AG04450 (cell line): ENCODE data around the gene PLEKHG3. TPM values are rescaled to one million over a fixed set of nuclear protein-coding genes. Genes with fewer than 3 reads are reported as not detected.

Experiments
- CTCF ChIA-PET: fragments of 300-600, 350-600 bp; formaldehyde crosslinking; extraction: SDS; loops from one replicate; lab custom pipeline; 2022; ENCODE audit warnings: antibody characterized with exemption, inconsistent platforms; lab: Charles Lee
- POLR2A ChIA-PET: fragments of 350-600 bp; formaldehyde crosslinking; extraction: SDS; loops from one replicate; lab custom pipeline; 2021; ENCODE audit warnings: antibody characterized with exemption, inconsistent platforms; lab: Yijun Ruan, JAX
- DNase-seq: peaks from one replicate; pipeline ENCODE4 v3.0.0-alpha.2; 2011; ENCODE audit warnings: low read depth, low spot score
- H3K27ac ChIP-seq: one replicate; pipeline ENCODE4 v1.5.1; 2012; ENCODE audit warnings: low read depth, low read length, control low read depth
- H3K27me3 ChIP-seq: one replicate; pipeline ENCODE4 v1.6.0; 2012; ENCODE audit warnings: low read length; ENCODE audit not compliant: control insufficient read depth, insufficient read depth
- H3K4me3 ChIP-seq: 2 replicates; pipeline ENCODE4 v1.5.1; 2011; ENCODE audit warnings: mild to moderate bottlenecking, low read depth, low read length, control low read depth
- H3K9me3 ChIP-seq: 2 replicates; pipeline ENCODE4 v1.5.1; 2012; ENCODE audit warnings: low read length; ENCODE audit not compliant: control insufficient read depth, insufficient read depth
- polyA plus RNA-seq: library from polyadenylated mRNA; depleted of rRNA; stranded (reverse); fragments of >200 nt; gene quantifications from 2 replicates; pipeline ENCODE4 v1.2.3, GENCODE V29; 2011
- TF ChIP-seq, protein P1 (sequence below): IDR thresholded peaks from 2 replicates; pipeline ENCODE4 v1.5.1; 2011; ENCODE audit warnings: low read depth, low read length, control low read depth, inconsistent platforms

PLEKHG3 gene
- polyA plus RNA-seq, 1 experiment: 6.6 TPM

DNA sequence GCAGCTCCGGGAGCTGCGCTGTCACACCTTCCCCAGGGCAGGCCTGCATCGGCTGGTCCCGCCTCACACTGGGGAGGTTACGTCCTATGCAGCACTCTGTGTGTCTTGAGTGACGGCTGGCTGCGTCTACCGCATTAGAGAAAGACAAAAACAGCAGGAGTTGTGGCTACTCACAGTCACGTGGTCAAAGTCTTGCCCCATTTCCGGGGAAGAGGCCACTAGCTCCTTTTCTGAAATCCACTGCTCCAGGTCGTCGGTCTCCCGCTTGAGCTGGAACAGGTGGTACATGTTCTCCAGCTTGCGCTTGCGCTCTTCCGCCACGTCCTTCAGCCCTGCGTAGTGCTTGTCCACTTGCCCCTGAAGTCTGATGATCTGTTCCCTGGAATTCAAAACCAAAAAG, 68.8 kb downstream of the PLEKHG3 start:
- ChIA-PET CTCF (interaction anchor here (1.0 to 1.9 kb wide), 2 partner anchors 8 to 119 kb away, joined by 5 to 6 read pairs; no protein-coding TSS in a partner anchor), POLR2A (interaction anchor here (0.6 kb wide), 1 partner anchor 268 kb away, joined by 4 read pairs; no protein-coding TSS in a partner anchor)
- Histone ChIP-seq H3K9me3 (peaks cover 24% of the 10 kb centered on the region), H3K27me3 (peaks cover 38% of the 10 kb centered on the region), H3K27ac (no peak overlapping the region), H3K4me3 (no peak overlapping the region)
- DNase-seq: no peak
- TF ChIP-seq, protein P1, sequence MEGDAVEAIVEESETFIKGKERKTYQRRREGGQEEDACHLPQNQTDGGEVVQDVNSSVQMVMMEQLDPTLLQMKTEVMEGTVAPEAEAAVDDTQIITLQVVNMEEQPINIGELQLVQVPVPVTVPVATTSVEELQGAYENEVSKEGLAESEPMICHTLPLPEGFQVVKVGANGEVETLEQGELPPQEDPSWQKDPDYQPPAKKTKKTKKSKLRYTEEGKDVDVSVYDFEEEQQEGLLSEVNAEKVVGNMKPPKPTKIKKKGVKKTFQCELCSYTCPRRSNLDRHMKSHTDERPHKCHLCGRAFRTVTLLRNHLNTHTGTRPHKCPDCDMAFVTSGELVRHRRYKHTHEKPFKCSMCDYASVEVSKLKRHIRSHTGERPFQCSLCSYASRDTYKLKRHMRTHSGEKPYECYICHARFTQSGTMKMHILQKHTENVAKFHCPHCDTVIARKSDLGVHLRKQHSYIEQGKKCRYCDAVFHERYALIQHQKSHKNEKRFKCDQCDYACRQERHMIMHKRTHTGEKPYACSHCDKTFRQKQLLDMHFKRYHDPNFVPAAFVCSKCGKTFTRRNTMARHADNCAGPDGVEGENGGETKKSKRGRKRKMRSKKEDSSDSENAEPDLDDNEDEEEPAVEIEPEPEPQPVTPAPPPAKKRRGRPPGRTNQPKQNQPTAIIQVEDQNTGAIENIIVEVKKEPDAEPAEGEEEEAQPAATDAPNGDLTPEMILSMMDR: no peak

DNA sequence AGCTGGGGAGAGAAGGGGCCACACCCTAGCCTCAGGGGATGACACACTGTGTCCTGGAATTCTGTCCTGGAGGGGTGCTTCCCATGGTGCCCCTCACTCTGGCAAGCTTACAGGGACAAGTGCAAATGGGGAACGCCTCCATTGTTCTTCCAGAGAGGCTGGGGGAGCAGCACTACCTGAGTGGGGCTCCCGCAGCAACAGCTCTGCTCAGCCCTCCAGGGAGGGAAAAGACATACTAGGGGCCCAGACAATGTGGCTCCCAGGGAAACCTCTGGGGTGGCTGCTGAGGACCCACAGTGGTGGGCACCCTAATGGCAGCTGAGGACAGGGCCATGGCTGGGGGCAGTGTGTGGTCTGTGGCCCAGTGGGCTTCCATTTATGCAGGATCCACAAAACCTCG, 69.4 kb downstream of the PLEKHG3 start:
- no peak for DNase-seq
- POLR2A ChIA-PET: no interaction called here
- CTCF ChIA-PET: interaction anchor here (1.9 kb wide), 1 partner anchor 9 kb away, joined by 6 read pairs; no protein-coding TSS in a partner anchor
- Histone ChIP-seq H3K27ac (no peak overlapping the region), H3K9me3 (peaks cover 24% of the 10 kb centered on the region), H3K27me3 (peaks cover 38% of the 10 kb centered on the region), H3K4me3 (no peak overlapping the region)
- TF ChIP-seq, protein P1: no peak

DNA sequence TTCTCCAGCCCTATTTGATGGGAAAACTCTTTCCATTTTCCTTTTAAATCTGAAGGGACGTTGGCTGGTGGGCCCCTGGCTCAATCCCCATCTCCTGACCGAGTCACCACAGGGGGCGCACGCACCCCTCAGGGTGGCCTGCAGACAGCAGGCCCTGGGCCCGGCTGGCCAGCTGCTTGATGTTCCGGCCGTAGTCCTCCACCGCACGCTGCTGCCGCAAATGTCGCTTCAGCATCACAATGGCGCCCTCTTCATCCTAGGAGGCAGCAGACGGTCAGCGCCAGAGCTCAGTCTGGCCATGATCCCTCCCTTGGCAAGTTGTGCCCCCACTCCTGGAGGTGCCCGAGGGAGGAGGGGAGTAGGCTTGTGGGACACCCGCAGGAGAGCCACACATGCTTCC, 70.0 kb downstream of the PLEKHG3 start:
- Histone ChIP-seq H3K27me3 (peaks cover 34% of the 10 kb centered on the region), H3K27ac (no peak overlapping the region), H3K9me3 (peaks cover 24% of the 10 kb centered on the region), H3K4me3 (no peak overlapping the region)
- POLR2A ChIA-PET: interaction anchor here (0.5 kb wide), 1 partner anchor 270 kb away, joined by 3 read pairs; the partner anchor contains the start of gene ZBTB1
- TF ChIP-seq, protein P1: no peak
- DNase-seq: no peak
- CTCF ChIA-PET: interaction anchor here (1.9 kb wide), 1 partner anchor 9 kb away, joined by 6 read pairs; no protein-coding TSS in a partner anchor

DNA sequence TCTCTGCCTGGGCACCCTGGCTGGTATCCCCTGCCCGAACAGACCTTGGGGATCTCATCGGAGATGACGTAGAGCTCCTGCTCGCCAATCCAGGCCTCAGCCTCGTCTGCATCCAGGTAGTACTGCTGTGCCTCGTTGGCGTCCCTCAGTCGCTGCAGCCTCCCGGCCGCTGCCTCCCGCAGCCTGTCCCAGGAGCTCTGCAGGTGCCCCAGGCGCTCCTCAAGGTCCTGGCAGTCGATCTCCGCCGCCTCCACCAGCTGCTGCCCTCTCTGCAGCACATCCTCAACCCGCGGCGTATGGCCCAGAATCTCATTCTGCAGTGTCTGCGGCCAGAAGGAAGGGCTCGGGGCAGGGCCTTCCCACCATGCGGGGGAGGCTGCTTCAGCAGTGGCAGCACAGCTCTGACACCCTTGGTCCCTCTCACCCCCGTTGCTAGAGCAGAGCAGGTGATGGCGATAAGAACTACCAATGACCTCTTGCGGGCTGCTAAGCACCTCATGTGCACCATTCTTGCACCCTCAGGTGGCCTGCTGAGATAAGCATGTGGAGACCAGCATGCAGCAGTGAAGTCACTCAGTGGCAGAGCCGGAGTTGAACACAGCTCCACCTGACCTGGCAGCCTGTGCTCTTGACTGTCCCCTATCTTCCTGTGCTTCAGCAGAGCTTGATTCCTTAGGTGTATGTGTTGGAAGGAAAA, 71.0 kb downstream of the PLEKHG3 start:
- DNase-seq: no peak
- CTCF ChIA-PET: interaction anchor here (1.3 kb wide), 1 partner anchor 11 kb away, joined by 3 read pairs; no protein-coding TSS in a partner anchor
- Histone ChIP-seq H3K27me3 (peaks cover 36% of the 10 kb centered on the region), H3K9me3 (peaks cover 24% of the 10 kb centered on the region), H3K27ac (no peak overlapping the region), H3K4me3 (no peak overlapping the region)
- TF ChIP-seq, protein P1: no peak
- POLR2A ChIA-PET: interaction anchor here (0.6 kb wide), 1 partner anchor 17 kb away, joined by 3 read pairs; no protein-coding TSS in a partner anchor

DNA sequence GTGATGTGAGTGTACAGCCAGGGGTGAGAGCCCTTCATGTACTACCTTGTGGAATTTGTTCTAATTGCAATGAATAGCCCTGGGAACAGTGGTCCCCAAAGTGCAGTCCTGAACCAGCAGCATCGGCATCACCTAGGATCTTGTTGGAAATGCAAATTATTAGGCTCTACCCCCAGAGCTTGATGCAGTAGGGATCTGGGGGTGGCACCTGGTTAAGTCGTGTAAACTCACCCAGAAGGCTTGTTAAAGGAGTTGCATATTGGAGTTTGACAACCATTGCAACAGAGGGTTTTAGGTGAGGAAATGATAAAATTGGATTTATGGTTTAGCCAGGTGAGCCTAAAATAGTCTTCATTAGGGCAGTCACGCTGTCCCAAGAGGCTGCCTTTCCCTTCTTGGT, 73.2 kb downstream of the PLEKHG3 start:
- H3K27me3 ChIP-seq: peaks cover 29% of the 10 kb centered on the region
- ChIA-PET POLR2A (no interaction called here), CTCF (interaction anchor here (0.7 to 1.6 kb wide), 2 partner anchors 13 to 23 kb away, joined by 4 read pairs; no protein-coding TSS in a partner anchor)
- TF ChIP-seq, protein P1: no peak
- H3K9me3 ChIP-seq: peaks cover 23% of the 10 kb centered on the region
- no peak overlapping the region for H3K4me3 ChIP-seq
- no peak overlapping the region for H3K27ac ChIP-seq
- no peak for DNase-seq
